Mucosa of gallbladder (tissue), 1 donor: ENCODE measurements around the gene MFAP4. TPM values are rescaled to one million over a fixed set of nuclear protein-coding genes. Genes with fewer than 3 reads are reported as not detected.

Source experiments
- DNase-seq: peaks from one replicate; pipeline ENCODE4 v3.0.0-alpha.2; 2020; ENCODE audit warnings: low spot score
- total RNA-seq: library from RNA; stranded (reverse); gene quantifications from one replicate; pipeline ENCODE4 v1.2.1, GENCODE V29; 2021
- donor health status: DM: no; HTN: no; CAD: no.

Gene MFAP4
- total RNA-seq = 303 TPM

- peak; percentile 62 for DNase-seq
These were observed at the start of gene MFAP4 for GRCh38 chr17:19386974-19387920. Gene MFAP4, minus strand, starts transcription at chr17:19387190. Its CDS starts 35 bp downstream, at chr17:19387155.

- no peak for DNase-seq
These were observed 46.8 kb upstream of the MFAP4 start for GRCh38 chr17:19433727-19434340.

GRCh38 chr17:19433255-19433654 is 46.3 kb upstream of the MFAP4 start:
- DNase-seq = no peak

- DNase-seq = no peak
These were observed 44.7 kb upstream of the MFAP4 start for GRCh38 chr17:19431691-19432090.

GRCh38 chr17:19426631-19427030 is 39.6 kb upstream of the MFAP4 start:
- no peak for DNase-seq

GRCh38 chr17:19424934-19425868 is 38.2 kb upstream of the MFAP4 start:
- no peak for DNase-seq

GRCh38 chr17:19421926-19422325 is 34.9 kb upstream of the MFAP4 start:
- DNase-seq = no peak

- no peak for DNase-seq
These were observed 34.2 kb upstream of the MFAP4 start for GRCh38 chr17:19421219-19421618.

GRCh38 chr17:19418251-19418992 is 31.4 kb upstream of the MFAP4 start:
- DNase-seq = peak; percentile 20

- no peak for DNase-seq
These were observed 30.6 kb upstream of the MFAP4 start for GRCh38 chr17:19417611-19418010.

GRCh38 chr17:19415806-19416775 is 29.1 kb upstream of the MFAP4 start:
- DNase-seq = no peak

- no peak for DNase-seq
These were observed 28.3 kb upstream of the MFAP4 start for GRCh38 chr17:19415311-19415710.

- no peak for DNase-seq
These were observed 27.6 kb upstream of the MFAP4 start for GRCh38 chr17:19414396-19415280.

GRCh38 chr17:19413761-19414160 is 26.8 kb upstream of the MFAP4 start:
- no peak for DNase-seq

GRCh38 chr17:19412984-19413383 is 26.0 kb upstream of the MFAP4 start:
- no peak for DNase-seq

- no peak for DNase-seq
These were observed 25.5 kb upstream of the MFAP4 start for GRCh38 chr17:19412510-19412909.

- no peak for DNase-seq
These were observed 24.6 kb upstream of the MFAP4 start for GRCh38 chr17:19411631-19412030.

- DNase-seq = peak; percentile 16
These were observed 24.1 kb upstream of the MFAP4 start, which contains the start of gene RNF112 for GRCh38 chr17:19410875-19411620. Gene RNF112, plus strand, starts transcription at chr17:19411232. Its CDS starts 177 bp downstream, at chr17:19411409.
